GM12891 (cell line): ENCODE data around the gene DNASE1L3.
"Not testable (repeated sequence)": the region's sequence is repeated elsewhere in the genome, so short reads cannot be mapped to it uniquely, and the experiment has no call there.

Source experiments
- DNase-seq: peaks from one replicate; pipeline ENCODE4 v3.0.0; 2011; ENCODE audit warnings: low spot score; ENCODE audit not compliant: insufficient read length
- FAIRE-seq: peaks from 2 replicates; lab custom pipeline; 2011; peaks lifted over from hg19 to GRCh38; lab: Jason Lieb, UNC
- PAX5 ChIP-seq: IDR thresholded peaks from 2 replicates; pipeline ENCODE4 v1.6.1; 2011; ENCODE audit warnings: low read length, moderate library complexity, mild to moderate bottlenecking; ENCODE audit not compliant: insufficient read depth, severe bottlenecking
- POLR2A ChIP-seq: IDR thresholded peaks from 2 replicates; pipeline ENCODE4 v1.6.1; 2011; ENCODE audit warnings: low read depth, low read length, control low read depth
- POLR2AphosphoS5 ChIP-seq: IDR thresholded peaks from 2 replicates; pipeline ENCODE4 v1.6.1; 2011; ENCODE audit warnings: low read depth, low read length, control low read depth
- POU2F2 ChIP-seq: IDR thresholded peaks from 2 replicates; pipeline ENCODE4 v1.6.1; 2011; ENCODE audit warnings: low read depth, mild to moderate bottlenecking, control low read depth, low read length, moderate library complexity
- SPI1 ChIP-seq: IDR thresholded peaks from 2 replicates; pipeline ENCODE4 v1.6.1; 2011; ENCODE audit warnings: low read depth, low read length, control low read depth
- TAF1 ChIP-seq: IDR thresholded peaks from 2 replicates; pipeline ENCODE4 v1.6.1; 2011; ENCODE audit warnings: low read depth, low read length, control low read depth

The DNASE1L3 gene

DNA sequence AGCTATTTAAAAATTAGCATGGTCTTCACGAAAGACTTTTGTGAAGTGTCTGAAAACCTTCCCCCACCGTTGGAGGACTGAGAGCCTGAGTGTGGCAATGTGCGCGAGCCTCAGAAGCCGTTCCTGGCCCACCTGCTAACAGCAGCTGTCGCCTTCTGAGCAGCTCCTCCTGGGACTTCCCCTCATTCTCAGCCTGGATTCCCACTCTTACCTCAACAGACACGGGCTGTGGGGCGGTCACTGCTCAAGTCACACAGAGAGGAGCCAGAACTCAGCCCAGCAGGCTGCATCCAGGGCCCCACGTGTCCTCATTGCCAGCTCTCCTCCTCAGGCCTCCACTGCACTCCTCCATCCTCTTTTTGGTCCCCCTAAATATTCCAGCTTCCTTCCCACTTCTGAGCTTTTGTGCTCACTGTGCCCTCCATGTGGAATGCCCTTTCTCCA, 7.8 kb downstream of the DNASE1L3 start:
- FAIRE-seq (peak; percentile 68), DNase-seq (no peak)
- TF ChIP-seq POU2F2 (0 out of 2 replicates have a peak, but pooled peaks have one; percentile 41), POLR2AphosphoS5 (no peak; the same call in 1 of the 2 replicates), PAX5 (no peak), POLR2A (no peak), TAF1 (no peak), SPI1 (0 out of 2 replicates have a peak, but pooled peaks have one; percentile 25)

DNA sequence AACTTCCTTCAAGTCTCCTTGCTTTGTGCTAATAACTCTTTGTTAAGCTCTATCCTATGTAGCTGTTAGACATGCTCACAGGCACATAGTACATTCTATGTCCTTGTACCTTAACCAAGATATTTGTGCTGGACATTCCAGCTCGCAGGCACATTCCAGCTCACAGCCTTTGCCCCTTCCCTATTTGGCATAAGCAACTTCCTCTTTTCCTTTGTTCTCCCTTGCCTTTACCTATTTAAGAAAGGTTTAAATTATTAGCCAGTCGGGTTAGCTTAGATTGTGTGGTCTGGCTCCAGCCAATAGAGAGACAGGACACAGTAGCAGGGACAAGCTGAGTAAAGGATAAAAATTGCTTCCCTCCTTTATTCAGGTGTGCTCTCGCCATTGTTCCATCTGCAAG, 9.3 kb downstream of the DNASE1L3 start:
- not testable (repeated sequence) for FAIRE-seq

GRCh38 chr3:58200846-58201355, 9.9 kb downstream of the DNASE1L3 start:
- no peak for DNase-seq
- FAIRE-seq: no peak
- TF ChIP-seq PAX5 (no peak), POU2F2 (no peak), POLR2A (no peak), SPI1 (0 out of 2 replicates have a peak, but pooled peaks have one; percentile 24), TAF1 (no peak), POLR2AphosphoS5 (no peak)

More for the DNA sequence above, 9.3 kb downstream of the DNASE1L3 start:
- DNase-seq: not testable (repeated sequence)

GRCh38 chr3:58200121-58200709, 10.6 kb downstream of the DNASE1L3 start:
- no peak for FAIRE-seq
- DNase-seq: no peak
- TF ChIP-seq TAF1 (no peak), SPI1 (no peak), POLR2AphosphoS5 (no peak), POU2F2 (no peak), POLR2A (no peak), PAX5 (no peak)

DNA sequence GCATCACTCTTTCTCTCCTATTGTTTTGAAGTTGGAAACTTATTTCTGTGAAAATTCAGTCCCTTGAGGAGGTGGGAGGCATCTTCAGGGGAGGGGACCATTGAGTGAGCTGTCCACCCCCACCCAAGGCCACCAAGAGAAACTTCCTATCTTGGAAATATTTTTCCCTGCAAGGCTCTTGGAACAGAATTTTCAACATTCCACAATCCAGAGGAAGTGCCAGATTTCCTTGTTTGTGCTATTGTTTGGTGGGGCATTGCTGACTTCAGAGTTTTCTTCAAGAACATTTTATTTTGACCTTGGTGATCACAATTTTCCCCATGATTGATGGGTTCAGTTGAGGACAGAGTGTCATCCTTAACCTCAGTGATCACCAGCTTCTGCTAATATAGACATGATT, 12.0 kb downstream of the DNASE1L3 start:
- DNase-seq (no peak), FAIRE-seq (no peak)
- TF ChIP-seq PAX5 (no peak), POLR2A (no peak), POLR2AphosphoS5 (no peak), SPI1 (no peak), POU2F2 (no peak), TAF1 (no peak)

GRCh38 chr3:58198362-58198761, 12.4 kb downstream of the DNASE1L3 start:
- FAIRE-seq (no peak), DNase-seq (no peak)
- TF ChIP-seq PAX5: no peak
- no peak for TF ChIP-seq TAF1
- TF ChIP-seq POLR2AphosphoS5: no peak
- TF ChIP-seq POU2F2: no peak
- TF ChIP-seq POLR2A: no peak

- FAIRE-seq (no peak), DNase-seq (no peak)
- TF ChIP-seq POLR2A (no peak), PAX5 (no peak), POU2F2 (no peak), POLR2AphosphoS5 (no peak), SPI1 (no peak), TAF1 (no peak)
Observed at GRCh38 chr3:58197588-58197987, 13.2 kb downstream of the DNASE1L3 start.

GRCh38 chr3:58193682-58194407, 16.9 kb downstream of the DNASE1L3 start:
- DNase-seq (no peak), FAIRE-seq (peak; percentile 60)
- TF ChIP-seq POU2F2 (no peak), POLR2AphosphoS5 (no peak), SPI1 (no peak), POLR2A (no peak), PAX5 (no peak), TAF1 (no peak)

DNA sequence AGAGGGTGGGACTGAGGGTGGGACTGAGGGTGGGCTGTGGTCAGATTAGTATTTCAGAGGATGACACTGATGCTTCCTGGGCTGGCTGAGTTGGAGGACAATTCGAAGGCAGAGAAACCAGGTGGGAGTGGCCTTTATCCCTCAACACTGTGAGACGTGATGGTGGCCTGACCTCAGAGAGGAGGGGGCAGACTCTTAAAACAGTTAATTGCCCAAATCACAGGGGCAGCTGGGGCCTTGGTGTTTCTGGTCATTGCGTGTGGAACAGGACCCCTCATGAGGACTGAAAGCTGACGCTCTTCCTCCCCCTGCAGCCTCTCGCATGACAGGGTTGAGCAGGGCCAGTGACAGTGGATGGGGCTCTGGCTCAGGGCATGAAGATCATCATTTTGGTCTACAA, 18.7 kb downstream of the DNASE1L3 start:
- FAIRE-seq: no peak
- no peak for TF ChIP-seq TAF1
- no peak for TF ChIP-seq PAX5
- no peak for TF ChIP-seq POLR2A
- no peak for TF ChIP-seq POU2F2
- no peak for TF ChIP-seq POLR2AphosphoS5
- TF ChIP-seq SPI1: no peak
- no peak for DNase-seq
